GM12891 (cell line): ENCODE measurements around the gene CPOX.

Experiments used
- DNase-seq: peaks from one replicate; pipeline ENCODE4 v3.0.0; 2011; ENCODE audit warnings: low spot score; ENCODE audit not compliant: insufficient read length
- FAIRE-seq: peaks from 2 replicates; lab custom pipeline; 2011; peaks lifted over from hg19 to GRCh38; lab: Jason Lieb, UNC
- PAX5 ChIP-seq: IDR thresholded peaks from 2 replicates; pipeline ENCODE4 v1.6.1; 2011; ENCODE audit warnings: low read length, moderate library complexity, mild to moderate bottlenecking; ENCODE audit not compliant: insufficient read depth, severe bottlenecking
- POLR2A ChIP-seq: IDR thresholded peaks from 2 replicates; pipeline ENCODE4 v1.6.1; 2011; ENCODE audit warnings: low read depth, low read length, control low read depth
- POLR2AphosphoS5 ChIP-seq: IDR thresholded peaks from 2 replicates; pipeline ENCODE4 v1.6.1; 2011; ENCODE audit warnings: low read depth, low read length, control low read depth
- POU2F2 ChIP-seq: IDR thresholded peaks from 2 replicates; pipeline ENCODE4 v1.6.1; 2011; ENCODE audit warnings: low read depth, mild to moderate bottlenecking, control low read depth, low read length, moderate library complexity
- SPI1 ChIP-seq: IDR thresholded peaks from 2 replicates; pipeline ENCODE4 v1.6.1; 2011; ENCODE audit warnings: low read depth, low read length, control low read depth
- TAF1 ChIP-seq: IDR thresholded peaks from 2 replicates; pipeline ENCODE4 v1.6.1; 2011; ENCODE audit warnings: low read depth, low read length, control low read depth

CPOX gene

DNA sequence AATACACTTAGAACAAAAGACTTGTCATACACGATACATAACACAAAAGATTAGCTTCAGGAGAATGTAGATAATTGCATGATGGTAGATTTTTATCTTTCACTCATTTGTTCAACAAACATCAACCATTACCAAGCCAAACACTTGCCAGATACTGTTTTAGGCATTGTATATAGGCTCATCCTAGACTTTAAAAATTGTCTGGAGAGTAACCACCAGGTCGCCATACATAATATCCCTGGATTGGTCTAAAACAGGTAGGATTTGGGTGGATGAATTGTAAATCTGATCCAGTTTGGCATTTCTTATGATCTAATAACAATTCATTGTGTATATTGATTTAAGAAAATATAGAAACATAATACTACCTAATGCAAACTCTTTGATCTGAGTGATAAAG lies 38.8 kb downstream of the CPOX start:
- TF ChIP-seq TAF1 (no peak), POU2F2 (no peak), POLR2A (0 out of 2 replicates have a peak, but pooled peaks have one; percentile 3), POLR2AphosphoS5 (peak; percentile 76)
- no peak for DNase-seq
- FAIRE-seq: peak; percentile 75

DNA sequence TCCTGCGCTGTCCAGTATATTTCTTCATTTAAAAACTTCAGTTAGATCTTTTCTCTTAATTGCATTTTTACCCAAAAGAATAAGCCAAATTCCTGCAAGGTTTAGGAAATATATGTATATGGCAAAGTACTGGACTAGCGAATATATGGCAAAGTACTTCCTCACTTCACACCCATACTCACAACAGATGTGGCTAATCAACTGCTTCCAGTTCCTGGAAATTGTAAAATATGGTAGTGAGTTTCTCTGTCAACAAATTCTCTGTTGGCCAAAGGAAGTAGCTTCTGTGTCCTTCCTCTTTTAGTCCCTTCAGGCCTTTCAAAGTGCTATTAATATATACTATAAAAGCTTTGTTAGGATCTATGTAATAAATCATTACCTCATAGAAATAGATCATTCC lies 39.7 kb downstream of the CPOX start:
- FAIRE-seq: no peak
- TF ChIP-seq POU2F2 (no peak), POLR2A (0 out of 2 replicates have a peak, but pooled peaks have one; percentile 14), SPI1 (peak; percentile 68)
- DNase-seq: no peak

DNA sequence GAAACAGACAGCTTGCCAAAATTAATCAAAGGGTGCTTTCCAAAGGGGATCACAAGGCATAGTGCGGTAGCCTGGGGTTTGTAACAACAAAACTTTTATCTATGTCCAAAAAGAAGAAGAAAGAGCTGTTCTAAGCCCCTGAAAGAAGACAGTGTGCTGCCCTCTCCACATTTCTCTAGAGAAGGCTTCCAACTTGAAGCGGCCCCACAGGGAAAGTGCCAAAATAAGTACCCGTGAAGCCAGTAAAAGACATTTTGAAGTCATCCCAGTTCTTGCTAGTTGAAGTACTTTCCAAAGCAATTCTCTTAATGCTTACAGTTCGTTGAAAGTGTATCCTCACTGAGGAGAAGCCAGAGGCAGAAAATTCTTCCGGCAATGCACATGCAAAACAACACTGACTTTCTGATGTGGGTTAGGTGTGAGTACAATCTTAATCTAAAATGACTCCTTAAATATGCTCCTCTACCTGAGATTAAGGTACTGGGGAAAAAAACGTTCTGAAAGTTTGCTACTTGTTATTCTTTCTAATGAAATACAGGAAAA lies 40.3 kb downstream of the CPOX start:
- TF ChIP-seq POLR2A (peak; percentile 82), POU2F2 (no peak), SPI1 (no peak)
- peak; percentile 72 for FAIRE-seq
- no peak for DNase-seq

DNA sequence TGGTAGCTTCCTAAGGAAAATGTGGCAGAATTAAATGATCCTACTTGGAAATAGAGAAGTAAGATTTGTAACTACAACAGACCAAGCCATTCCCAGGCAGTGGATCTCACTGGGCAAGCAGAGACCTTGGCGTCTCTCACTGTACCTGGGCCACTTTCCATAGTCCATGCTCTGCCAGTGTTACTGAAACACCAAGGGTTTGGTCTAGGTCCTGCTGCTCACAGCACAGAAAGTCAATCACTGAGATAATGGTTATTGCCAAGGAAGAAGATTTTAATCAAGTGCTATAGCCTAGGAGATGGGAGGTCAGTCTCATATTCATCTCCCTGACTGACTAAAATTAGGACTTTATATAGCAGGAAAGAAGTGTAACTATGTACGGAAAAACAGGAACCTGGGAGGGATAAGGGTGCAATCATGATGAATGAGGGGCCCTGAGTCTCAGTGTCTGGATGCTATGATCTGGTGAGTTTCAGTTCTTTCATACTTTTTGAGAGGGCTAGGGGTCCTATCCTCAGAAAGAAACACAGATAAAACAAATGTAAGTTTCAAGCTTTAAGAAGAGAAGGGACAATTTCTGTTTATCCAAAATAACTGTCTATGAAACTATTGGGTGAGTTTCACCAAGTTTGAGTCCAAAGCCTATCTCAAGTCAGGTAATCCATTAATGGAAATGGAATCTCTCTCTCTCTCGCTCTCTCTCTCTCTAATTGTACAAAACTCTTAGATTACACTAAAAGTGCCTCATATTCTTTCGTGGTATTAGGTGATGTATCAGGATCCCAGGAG lies 41.0 kb downstream of the CPOX start:
- FAIRE-seq (peak; percentile 82), DNase-seq (no peak)
- TF ChIP-seq PAX5 (no peak), POLR2A (no peak; the same call in 1 of the 2 replicates), POU2F2 (no peak), TAF1 (peak; percentile 50), POLR2AphosphoS5 (peak; percentile 25; the same call in 1 of the 2 replicates), SPI1 (peak; percentile 22; the same call in 1 of the 2 replicates)

DNA sequence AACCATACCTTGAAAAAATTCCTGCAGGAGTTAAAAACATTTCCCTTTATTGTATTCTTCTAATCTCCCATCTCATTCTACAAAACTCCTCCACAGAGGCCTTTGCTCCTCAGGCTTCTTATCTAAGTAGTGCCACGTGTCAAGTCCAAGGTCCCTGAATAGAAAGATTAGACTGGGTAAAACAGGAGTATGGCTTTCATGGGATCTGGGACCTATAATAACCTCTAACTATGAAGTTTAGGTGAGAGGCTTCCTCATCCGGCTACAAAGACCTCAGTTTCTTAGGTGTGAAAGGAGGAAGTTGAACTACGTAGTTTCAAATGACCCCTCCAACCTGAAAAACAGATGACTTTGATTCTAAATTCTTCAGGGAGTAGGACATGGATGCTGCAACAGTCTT lies 41.7 kb downstream of the CPOX start:
- TF ChIP-seq SPI1 (peak; percentile 67), POLR2A (no peak; the same call in 1 of the 2 replicates)
- DNase-seq: no peak

DNA sequence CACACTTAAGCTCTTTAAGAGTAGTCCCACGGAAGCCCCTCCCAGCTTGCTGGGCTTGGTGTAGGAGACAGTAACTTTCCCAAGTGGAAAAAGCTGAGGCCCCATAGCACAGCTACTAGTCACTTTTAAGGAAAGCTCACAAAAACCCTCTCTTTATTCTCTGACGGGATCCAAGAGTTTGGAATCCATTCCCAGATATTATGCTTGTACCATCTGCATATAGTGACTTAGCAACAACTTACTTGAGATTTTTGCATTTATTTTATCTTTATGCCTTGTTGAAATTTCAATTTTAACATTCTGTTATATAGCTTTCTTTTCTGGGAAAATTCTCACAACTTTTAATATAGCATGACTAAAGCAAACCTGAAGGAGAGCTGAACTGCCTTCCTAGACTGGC lies 42.2 kb downstream of the CPOX start:
- FAIRE-seq (no peak), DNase-seq (no peak)
- TF ChIP-seq POLR2A (no peak), TAF1 (no peak), PAX5 (no peak), POLR2AphosphoS5 (no peak), POU2F2 (no peak), SPI1 (no peak)

More for the DNA sequence above, 41.7 kb downstream of the CPOX start:
- FAIRE-seq: no peak

DNA sequence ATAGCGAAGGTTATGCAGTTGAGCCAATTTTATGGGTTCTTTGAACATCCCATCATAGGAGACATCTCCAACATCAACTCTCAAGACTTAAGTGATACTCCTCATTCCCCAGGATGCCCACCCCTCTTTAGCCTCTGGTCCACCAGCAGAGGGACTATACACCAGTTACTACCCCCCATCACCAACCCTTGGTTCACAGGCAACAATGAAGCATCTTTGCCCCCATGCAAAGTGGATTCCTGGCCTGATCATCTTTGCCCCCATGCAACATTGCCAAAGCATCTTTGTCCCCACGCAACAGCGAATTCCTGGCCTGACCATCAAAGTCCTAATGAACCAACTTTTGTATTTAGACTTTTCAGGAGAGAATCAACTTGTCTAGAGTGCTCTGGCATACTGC lies 42.6 kb downstream of the CPOX start:
- peak; percentile 88 for FAIRE-seq
- peak; percentile 55; the same call in 1 of the 2 replicates for TF ChIP-seq POLR2AphosphoS5
- TF ChIP-seq SPI1: no peak
- no peak for DNase-seq

DNA sequence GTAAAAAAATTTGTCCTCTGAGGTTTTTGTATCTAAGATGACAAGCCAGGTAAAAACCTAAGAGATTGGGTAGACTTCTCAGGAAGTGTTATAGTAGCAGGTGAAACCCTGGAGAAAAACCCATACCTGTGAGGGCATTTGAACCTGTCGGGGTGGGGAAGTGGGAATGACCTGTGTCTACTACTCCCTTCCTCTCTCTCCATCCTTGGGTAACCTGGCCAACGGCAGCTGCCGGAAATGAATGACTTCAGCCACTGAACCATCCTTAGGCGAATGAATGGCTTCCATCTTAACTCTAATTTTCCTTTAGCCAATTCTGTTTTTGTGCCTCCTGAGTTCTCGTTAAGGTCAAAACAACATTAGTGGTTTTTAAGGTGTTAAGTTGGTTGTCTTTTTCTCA lies 44.9 kb downstream of the CPOX start:
- TF ChIP-seq TAF1 (no peak), POLR2A (no peak), SPI1 (peak; percentile 23; the same call in 1 of the 2 replicates)
- no peak for DNase-seq
- no peak for FAIRE-seq

DNA sequence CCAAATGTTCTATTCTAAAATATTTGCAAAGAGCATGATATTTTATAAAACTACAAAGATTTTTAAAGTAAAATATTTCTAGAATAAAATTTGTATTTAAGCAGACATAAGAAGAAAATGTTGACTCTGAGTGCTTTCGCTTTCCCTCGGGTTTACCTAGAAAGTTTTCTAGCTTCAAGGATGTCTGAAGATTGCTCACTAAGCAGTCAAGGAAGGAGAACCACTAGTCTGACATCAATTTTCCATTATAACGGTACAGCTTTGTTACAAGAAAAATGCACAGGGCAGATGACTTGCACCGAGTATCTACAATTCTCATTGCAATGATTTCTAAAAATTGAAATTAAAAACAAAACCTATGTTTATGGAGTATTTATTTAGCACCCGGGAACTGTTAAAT lies 47.5 kb downstream of the CPOX start:
- FAIRE-seq (peak; percentile 89), DNase-seq (no peak)
- TF ChIP-seq SPI1 (no peak), POU2F2 (no peak), PAX5 (no peak), POLR2AphosphoS5 (no peak), POLR2A (no peak), TAF1 (no peak)

DNA sequence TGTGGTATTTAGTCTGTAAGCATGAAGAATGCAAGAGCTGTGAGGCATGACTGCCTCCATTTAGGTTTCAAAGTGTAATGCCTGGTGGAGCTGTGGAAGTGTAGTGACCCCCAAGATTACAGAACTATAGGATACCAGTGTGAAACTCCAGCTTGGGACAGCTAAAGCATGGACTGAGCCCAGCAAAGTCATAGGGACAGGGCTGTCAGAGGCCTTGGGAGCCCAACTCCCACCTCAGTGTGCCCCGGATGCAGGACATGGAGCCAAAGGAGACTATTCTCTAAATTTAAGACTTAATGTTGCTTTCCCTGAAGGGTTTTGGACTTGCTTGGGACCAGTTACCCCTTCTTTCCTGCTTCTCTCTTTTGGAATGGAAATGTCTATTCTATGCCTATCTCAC lies 50.8 kb downstream of the CPOX start:
- peak; percentile 68 for FAIRE-seq
- TF ChIP-seq TAF1: no peak
- TF ChIP-seq POLR2AphosphoS5: no peak; the same call in 1 of the 2 replicates
- DNase-seq: no peak

DNA sequence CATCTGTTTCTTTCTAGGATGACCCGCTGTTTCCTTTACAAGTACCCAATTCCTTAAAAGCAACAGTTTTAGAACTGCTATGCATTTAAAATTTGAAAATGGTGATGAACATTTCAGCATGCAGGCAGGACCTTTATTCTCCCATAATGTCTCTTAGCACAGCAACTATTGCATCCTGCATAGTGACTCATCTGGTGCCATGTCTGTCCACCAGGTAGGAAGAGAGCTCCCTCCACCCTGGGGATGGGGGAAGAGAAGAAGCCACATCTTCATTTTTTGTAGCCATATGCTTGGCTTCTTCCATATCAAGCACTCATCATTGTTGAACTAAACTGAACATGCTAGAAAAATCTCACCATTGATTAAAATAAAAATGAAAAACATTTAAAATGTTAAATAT lies 51.7 kb downstream of the CPOX start:
- DNase-seq (no peak), FAIRE-seq (peak; percentile 63)
- TF ChIP-seq POLR2A (no peak; the same call in 1 of the 2 replicates), POLR2AphosphoS5 (peak; percentile 64; the same call in 1 of the 2 replicates), POU2F2 (0 out of 2 replicates have a peak, but pooled peaks have one; percentile 17), TAF1 (no peak), SPI1 (no peak), PAX5 (no peak)
